ENCODE measurements around the gene E2F8.
A peak's percentile ranks its signal among the peaks of the same experiment; 100 is the strongest.

Gene E2F8

GRCh38 chr11:19199771-19200170, 41.0 kb downstream of the E2F8 start:
- DNase-seq (ENCODE audit: low read depth), result peak; percentile 13
- H3K4me3 ChIP-seq (ENCODE audit: low read depth, low read length), result no peak overlapping the region
- no peak for TF ChIP-seq CTCF (conservative IDR thresholded peaks at IDR 0.05; ENCODE audit: low read depth, low read length)

- no peak for TF ChIP-seq CTCF (conservative IDR thresholded peaks at IDR 0.05; ENCODE audit: low read depth, low read length)
- no peak for DNase-seq (ENCODE audit: low read depth)
- no peak overlapping the region for H3K4me3 ChIP-seq (ENCODE audit: low read depth, low read length)
Observed at GRCh38 chr11:19199048-19199447, 41.7 kb downstream of the E2F8 start.

GRCh38 chr11:19196432-19196831, 44.3 kb downstream of the E2F8 start:
- DNase-seq (ENCODE audit: low read depth), result no peak
- TF ChIP-seq CTCF (conservative IDR thresholded peaks at IDR 0.05; ENCODE audit: low read depth, low read length), result no peak

GRCh38 chr11:19194620-19195308, 46.0 kb downstream of the E2F8 start:
- no peak overlapping the region for H3K4me3 ChIP-seq (ENCODE audit: low read depth, low read length)
- no peak for DNase-seq (ENCODE audit: low read depth)
- TF ChIP-seq CTCF (conservative IDR thresholded peaks at IDR 0.05; ENCODE audit: low read depth, low read length), result no peak

More at GRCh38 chr11:19196432-19196831, 44.3 kb downstream of the E2F8 start:
- no peak overlapping the region for H3K4me3 ChIP-seq (ENCODE audit: low read depth, low read length)

- no peak for TF ChIP-seq CTCF (conservative IDR thresholded peaks at IDR 0.05; ENCODE audit: low read depth, low read length)
- no peak overlapping the region for H3K4me3 ChIP-seq (ENCODE audit: low read depth, low read length)
- DNase-seq (ENCODE audit: low read depth), result peak; percentile 27
Observed at GRCh38 chr11:19193916-19194315, 46.8 kb downstream of the E2F8 start.

GRCh38 chr11:19191530-19192169, 49.1 kb downstream of the E2F8 start:
- H3K4me3 ChIP-seq (ENCODE audit: low read depth, low read length), result no peak overlapping the region
- DNase-seq (ENCODE audit: low read depth), result no peak
- no peak for TF ChIP-seq CTCF (conservative IDR thresholded peaks at IDR 0.05; ENCODE audit: low read depth, low read length)

- H3K4me3 ChIP-seq (ENCODE audit: low read depth, low read length), result no peak overlapping the region
- TF ChIP-seq CTCF (conservative IDR thresholded peaks at IDR 0.05; ENCODE audit: low read depth, low read length), result no peak
- DNase-seq (ENCODE audit: low read depth), result no peak
Observed at GRCh38 chr11:19187833-19188258, 52.9 kb downstream of the E2F8 start.

Data from choroid plexus epithelial cell (primary cell).